Mesenteric fat pad (tissue), 1 donor: ENCODE data around the gene OR1C1. TPM values are rescaled to one million over a fixed set of nuclear protein-coding genes. Genes with fewer than 3 reads are reported as not detected.
"Not testable (repeated sequence)": the region's sequence is repeated elsewhere in the genome, so short reads cannot be mapped to it uniquely, and the experiment has no call there.

Source experiments
- DNase-seq: peaks from one replicate; pipeline ENCODE4 v3.0.0-alpha.2; 2020; ENCODE audit warnings: low spot score
- long read RNA-seq: library from polyadenylated mRNA; unstranded; transcript quantifications from one replicate; pipeline ENCODE4 v2.0.0, GENCODE V29; 2020
- total RNA-seq: library from RNA; stranded (reverse); fragmentation: NEBNext Ultra II Directional; extraction: Animal tissue kit (Norgen Biotek cat#: 25700); gene quantifications from one replicate; pipeline ENCODE4 v1.2.1, GENCODE V29; 2021
- donor health status: DM: yes; HTN: yes; CAD: no.

OR1C1 gene
- not detected for total RNA-seq
- long read RNA-seq, result 0 reads

- DNase-seq, result no peak
Measured at GRCh38 chr1:247760456-247760855, at the start of gene OR1C1. Gene OR1C1, minus strand, starts transcription at chr1:247760556. Its CDS starts 2,150 bp downstream, at chr1:247758406.

- no peak for DNase-seq
Measured at GRCh38 chr1:247797518-247797917, 37.2 kb upstream of the OR1C1 start.

- DNase-seq, result no peak
Measured at GRCh38 chr1:247769603-247770002, 9.2 kb upstream of the OR1C1 start.

- DNase-seq, result not testable (repeated sequence)
Measured at GRCh38 chr1:247754311-247754710, 6.0 kb downstream of the OR1C1 start.

GRCh38 chr1:247749870-247750269 is 10.5 kb downstream of the OR1C1 start:
- DNase-seq, result no peak

- no peak for DNase-seq
Measured at GRCh38 chr1:247748041-247748440, 12.3 kb downstream of the OR1C1 start, which contains the start of gene OR14A2. Gene OR14A2, minus strand, starts transcription at chr1:247748141.

- no peak for DNase-seq
Measured at GRCh38 chr1:247747616-247748015, 12.7 kb downstream of the OR1C1 start.

GRCh38 chr1:247746391-247746935 is 13.9 kb downstream of the OR1C1 start:
- DNase-seq, result no peak

GRCh38 chr1:247742215-247742760 is 18.1 kb downstream of the OR1C1 start:
- DNase-seq, result not testable (repeated sequence)

- DNase-seq, result no peak
Measured at GRCh38 chr1:247741756-247742155, 18.6 kb downstream of the OR1C1 start.

- DNase-seq, result no peak
Measured at GRCh38 chr1:247740721-247741120, 19.6 kb downstream of the OR1C1 start.

GRCh38 chr1:247738315-247738714 is 22.0 kb downstream of the OR1C1 start, which contains the start of gene OR14K1:
Gene OR14K1, plus strand, starts transcription at chr1:247738615. Its CDS starts 0 bp downstream, at chr1:247738615.
- DNase-seq, result no peak

GRCh38 chr1:247721222-247721621 is 39.1 kb downstream of the OR1C1 start:
- DNase-seq, result no peak

- DNase-seq, result no peak
Measured at GRCh38 chr1:247716546-247716945, 43.8 kb downstream of the OR1C1 start, which contains the start of gene OR6F1. Gene OR6F1, minus strand, starts transcription at chr1:247716646. Its CDS starts 3,891 bp downstream, at chr1:247712755.

GRCh38 chr1:247713753-247714152 is 46.6 kb downstream of the OR1C1 start:
- DNase-seq, result no peak

GRCh38 chr1:247710681-247711080 is 49.7 kb downstream of the OR1C1 start:
- DNase-seq, result not testable (repeated sequence)

Other genes with a start within 250 kb of the OR1C1 start
- 0.03 TPM for gene OR2C3, start 224.1 kb downstream of the OR1C1 start, total RNA-seq
- 0.51 TPM for gene GCSAML, start 211.4 kb downstream of the OR1C1 start, total RNA-seq
- not detected for gene OR2G2, start 172.2 kb downstream of the OR1C1 start, total RNA-seq
- not detected for gene OR2G3, start 155.0 kb downstream of the OR1C1 start, total RNA-seq
- not detected for gene OR13G1, start 80.8 kb downstream of the OR1C1 start, total RNA-seq
- gene OR6F1, start 43.9 kb downstream of the OR1C1 start, total RNA-seq, result not detected
- not detected for gene OR14K1, start 21.9 kb downstream of the OR1C1 start, total RNA-seq
- not detected for gene OR14A2, start 12.4 kb downstream of the OR1C1 start, total RNA-seq
- gene OR14A16, start 63.6 kb upstream of the OR1C1 start, total RNA-seq, result not detected
- gene OR11L1, start 81.3 kb upstream of the OR1C1 start, total RNA-seq, result not detected
- gene TRIM58, start 96.6 kb upstream of the OR1C1 start, total RNA-seq, result 0.96 TPM
- gene OR2W3, start 135.0 kb upstream of the OR1C1 start, total RNA-seq, result not detected
- not detected for gene OR2T8, start 159.7 kb upstream of the OR1C1 start, total RNA-seq
- not detected for gene OR2AJ1, start 164.3 kb upstream of the OR1C1 start, total RNA-seq
- not detected for gene OR2L8, start 188.3 kb upstream of the OR1C1 start, total RNA-seq
- gene OR2AK2, start 204.7 kb upstream of the OR1C1 start, total RNA-seq, result not detected